Thymus (tissue), 11 donors: ENCODE measurements around the gene SIRPB1. TPM values are rescaled to one million over a fixed set of nuclear protein-coding genes. Genes with fewer than 3 reads are reported as not detected.
"Not testable (repeated sequence)": the region's sequence is repeated elsewhere in the genome, so short reads cannot be mapped to it uniquely, and the experiment has no call there.

Experiments
- DNase-seq, 9 donors: peaks; one replicate each; pipeline ENCODE4 v3.0.0-alpha.2; 2013; ENCODE audit warnings: low spot score in 9 of 9, low read depth in 6 of 9, missing footprints in 1 of 9
- H3K27ac ChIP-seq, 2 donors: one replicate each; pipeline ENCODE4 v1.5.1; 2013; ENCODE audit warnings: control low read depth in 1 of 2, low read depth in 1 of 2, low read length in 1 of 2, mild to moderate bottlenecking in 1 of 2, moderate library complexity in 1 of 2
- H3K27me3 ChIP-seq, 2 donors: one replicate each; pipeline ENCODE4 v1.5.1; 2013; ENCODE audit warnings: low read length in 1 of 2; ENCODE audit not compliant: control insufficient read depth in 2 of 2, insufficient read depth in 1 of 2
- H3K36me3 ChIP-seq, 2 donors: one replicate each; pipeline ENCODE4 v1.5.1; 2013; ENCODE audit warnings: low read length in 1 of 2, mild to moderate bottlenecking in 1 of 2, moderate library complexity in 1 of 2; ENCODE audit not compliant: control insufficient read depth in 2 of 2, insufficient read depth in 2 of 2
- H3K4me1 ChIP-seq, 2 donors: one replicate each; pipeline ENCODE4 v1.5.1; 2013; ENCODE audit warnings: low read length in 2 of 2; ENCODE audit not compliant: control insufficient read depth in 2 of 2, insufficient read depth in 2 of 2
- H3K4me3 ChIP-seq, 2 donors: one replicate each; pipeline ENCODE4 v1.5.1; 2013; ENCODE audit warnings: low read length in 2 of 2, control low read depth in 1 of 2, mild to moderate bottlenecking in 1 of 2
- H3K9me3 ChIP-seq, 2 donors: one replicate each; pipeline ENCODE4 v1.5.1; 2013; ENCODE audit warnings: low read length in 1 of 2, mild to moderate bottlenecking in 1 of 2; ENCODE audit not compliant: control insufficient read depth in 2 of 2, insufficient read depth in 1 of 2
- WGBS: extraction: QIAGEN DNeasy Blood & Tissue Kit; methylation state at CpG from one replicate; pipeline ENCODE4 v1.1.7; 2013; 5-methylcytosine and 5-hydroxymethylcytosine counted together
- polyA plus RNA-seq: library from polyadenylated mRNA; stranded (reverse); fragments of 200-250 nt; gene quantifications from one replicate; pipeline ENCODE4 v1.2.3, GENCODE V29; 2013
- total RNA-seq: library from RNA; stranded (reverse); fragments of 120-200 nt; gene quantifications from one replicate; pipeline ENCODE4 v1.2.4, GENCODE V29; 2013
- donor health status: healthy.

The SIRPB1 gene
- total and polyA plus RNA-seq, 2 donors: 0.90 to 1.2 TPM

DNA sequence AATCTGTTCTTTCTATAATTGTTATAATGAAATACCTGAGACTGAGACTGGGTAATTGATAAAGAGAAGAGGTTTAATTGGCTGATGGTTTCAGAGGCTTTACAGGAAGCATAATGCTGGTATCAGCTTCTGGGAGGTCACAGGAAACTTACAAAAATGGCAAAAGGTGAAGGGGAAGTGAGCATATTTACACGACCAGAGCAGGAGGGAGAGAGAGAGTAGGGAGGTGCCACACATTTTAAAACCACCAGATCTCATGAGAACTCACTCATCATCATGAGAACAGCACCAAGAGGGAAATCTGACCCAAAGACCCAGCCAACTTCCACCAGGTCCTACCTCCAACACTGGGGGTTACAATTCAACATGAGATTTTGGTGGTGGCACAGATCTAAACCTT is 2.6 kb upstream of the SIRPB1 start:
- no peaks in the 10 kb centered on the region for H3K27me3 ChIP-seq
- DNase-seq: peak in 2 of 9 donors; percentile 9 to 47
- no peak overlapping the region for H3K4me3 ChIP-seq
- peaks cover 2 to 15% of the 10 kb centered on the region in 2 donors for H3K4me1 ChIP-seq
- no peaks in the 10 kb centered on the region for H3K9me3 ChIP-seq
- no peak overlapping the region for H3K27ac ChIP-seq
- H3K36me3 ChIP-seq: no peaks in the 10 kb centered on the region
- 3% methylated on average over 1 of the region's 1 CpG for WGBS

DNA sequence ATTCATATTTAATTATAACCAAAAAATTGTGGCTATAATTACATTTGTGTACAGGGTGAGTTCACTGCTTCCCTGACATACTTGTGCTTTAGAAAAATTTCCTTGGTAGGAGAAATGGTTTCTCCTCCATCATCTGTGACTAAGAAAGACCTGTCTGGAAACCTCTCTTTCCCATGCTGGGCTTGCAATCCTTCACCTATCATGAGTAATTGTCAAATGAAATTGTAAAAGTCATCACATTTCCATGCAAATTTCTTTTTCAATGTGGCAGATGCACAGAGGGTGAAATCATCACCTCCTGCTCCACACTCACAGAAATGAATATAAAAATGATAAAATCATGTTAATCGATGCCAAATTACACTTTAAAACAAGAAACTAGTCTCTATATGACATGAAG is 1.5 kb upstream of the SIRPB1 start:
- no peaks in the 10 kb centered on the region for H3K36me3 ChIP-seq
- H3K9me3 ChIP-seq: no peaks in the 10 kb centered on the region
- DNase-seq: no peak
- H3K27ac ChIP-seq: no peak overlapping the region
- WGBS: 96% methylated on average over 1 of the region's 1 CpG
- H3K4me3 ChIP-seq: no peak overlapping the region
- peaks cover 2 to 15% of the 10 kb centered on the region in 2 donors for H3K4me1 ChIP-seq
- H3K27me3 ChIP-seq: no peaks in the 10 kb centered on the region

DNA sequence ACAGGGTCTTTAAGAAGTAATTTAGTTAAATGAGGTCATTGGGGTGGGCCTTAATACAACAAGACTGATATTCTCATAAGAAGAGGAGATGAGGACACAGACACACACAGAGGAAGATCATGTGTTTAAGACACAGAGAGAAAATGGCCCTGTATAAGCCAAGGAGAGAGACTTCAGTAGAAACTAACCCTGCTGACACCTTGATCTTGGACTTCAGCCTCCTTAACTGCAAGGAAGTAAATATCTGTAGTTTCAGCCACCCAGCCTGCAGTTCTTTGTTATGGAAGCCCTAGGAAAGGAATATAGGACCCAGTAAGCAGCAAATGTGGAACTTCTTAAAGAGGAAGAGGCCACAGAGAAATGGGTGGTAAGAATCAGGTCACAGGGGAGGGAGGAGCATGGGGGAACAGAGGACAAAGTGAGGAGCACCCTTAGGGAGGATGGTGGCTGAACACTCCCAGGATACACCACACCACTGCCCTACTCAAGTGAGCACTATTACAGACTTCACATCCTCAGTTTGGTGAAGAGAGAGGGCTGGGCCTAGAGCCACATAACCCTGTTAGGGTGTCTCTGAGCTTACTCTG is 762 bp downstream of the SIRPB1 start:
- peaks cover 2 to 15% of the 10 kb centered on the region in 2 donors for H3K4me1 ChIP-seq
- peak in 1 of 9 donors; percentile 1 for DNase-seq
- no peak overlapping the region for H3K27ac ChIP-seq
- H3K9me3 ChIP-seq: no peaks in the 10 kb centered on the region
- no peaks in the 10 kb centered on the region for H3K36me3 ChIP-seq
- H3K4me3 ChIP-seq: no peak overlapping the region
- no peaks in the 10 kb centered on the region for H3K27me3 ChIP-seq

DNA sequence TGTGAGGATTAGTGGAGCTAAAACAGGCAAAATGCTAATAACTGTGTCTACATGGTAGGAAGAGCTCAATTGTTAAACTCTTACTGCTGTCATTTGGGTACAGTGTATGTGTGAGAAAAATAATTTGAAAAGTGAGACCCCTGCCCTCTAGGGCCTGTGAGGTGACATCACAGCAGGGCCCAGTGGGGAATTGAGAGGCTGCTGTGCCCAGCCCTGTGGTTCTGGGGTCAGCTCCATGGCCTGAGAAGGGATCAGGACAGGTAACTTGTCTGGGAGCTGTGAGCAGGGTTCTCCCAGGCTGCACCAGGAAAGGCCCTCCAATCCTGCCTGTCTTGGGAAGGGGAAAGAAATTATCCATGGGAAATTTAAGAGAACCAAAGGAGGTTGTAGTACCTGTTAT is 1.3 kb downstream of the SIRPB1 start:
- Histone ChIP-seq H3K36me3 (no peaks in the 10 kb centered on the region), H3K27ac (no peak overlapping the region)

DNA sequence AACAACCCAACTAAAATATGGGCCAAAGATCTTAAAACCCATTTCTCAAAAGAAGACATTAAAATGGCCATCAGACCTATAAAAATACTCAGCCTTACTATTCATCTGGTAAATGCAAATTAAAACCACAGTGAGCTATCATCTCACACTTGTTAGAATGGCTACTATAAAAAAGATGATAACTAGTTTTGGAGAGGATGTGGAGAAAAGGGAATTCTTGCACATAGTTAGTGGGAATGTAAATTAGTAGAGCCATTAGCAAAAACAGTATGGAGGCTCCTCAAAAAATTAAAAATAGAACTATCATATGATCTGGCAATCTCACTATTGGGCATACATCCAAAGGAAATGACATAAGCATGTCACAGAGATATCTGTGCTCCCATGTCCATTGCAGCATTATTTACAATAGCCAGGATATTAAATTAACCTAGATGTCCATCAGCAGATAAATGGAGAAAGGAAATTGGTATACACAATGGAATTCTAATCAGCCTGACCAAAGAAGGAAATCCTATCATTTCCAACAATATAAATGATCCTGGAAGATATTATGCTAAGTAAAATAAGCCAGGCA is 2.9 kb downstream of the SIRPB1 start:
- H3K4me1 ChIP-seq: peaks cover 0 to 9% of the 10 kb centered on the region in 2 donors
- no peaks in the 10 kb centered on the region for H3K27me3 ChIP-seq
- H3K4me3 ChIP-seq: no peak overlapping the region
- DNase-seq: no peak
- no peaks in the 10 kb centered on the region for H3K9me3 ChIP-seq
- no peaks in the 10 kb centered on the region for H3K36me3 ChIP-seq
- H3K27ac ChIP-seq: no peak overlapping the region

More for the DNA sequence above, 1.3 kb downstream of the SIRPB1 start:
- H3K4me3 ChIP-seq: no peak overlapping the region
- no peaks in the 10 kb centered on the region for H3K9me3 ChIP-seq
- peaks cover 2 to 14% of the 10 kb centered on the region in 2 donors for H3K4me1 ChIP-seq
- no peak for DNase-seq
- no peaks in the 10 kb centered on the region for H3K27me3 ChIP-seq

DNA sequence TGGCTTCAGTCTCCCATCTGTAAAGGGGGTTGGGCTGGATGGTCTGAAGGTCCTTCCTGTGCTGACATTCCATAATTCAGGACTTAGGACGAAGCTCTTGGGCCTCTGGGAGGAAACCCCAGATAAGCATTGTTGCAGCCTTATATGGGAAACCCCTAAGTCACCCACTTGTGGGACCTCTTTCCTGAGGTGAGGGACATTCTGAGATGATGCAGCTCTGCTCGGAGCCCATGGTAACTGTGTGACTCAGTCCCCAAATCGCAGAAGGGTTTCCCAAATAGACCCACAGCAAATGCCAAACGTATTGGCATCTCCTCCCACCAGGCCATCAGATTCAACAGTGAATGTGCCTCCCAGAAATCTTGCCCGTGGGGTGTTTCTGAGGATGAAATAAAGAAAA is 9.4 kb downstream of the SIRPB1 start:
- not testable (repeated sequence) for H3K4me3 ChIP-seq, H3K27ac ChIP-seq, H3K27me3 ChIP-seq, H3K4me1 ChIP-seq, H3K9me3 ChIP-seq, H3K36me3 ChIP-seq, DNase-seq
- no CpG with 5 or more reads among the region's 5 CpGs for WGBS

DNA sequence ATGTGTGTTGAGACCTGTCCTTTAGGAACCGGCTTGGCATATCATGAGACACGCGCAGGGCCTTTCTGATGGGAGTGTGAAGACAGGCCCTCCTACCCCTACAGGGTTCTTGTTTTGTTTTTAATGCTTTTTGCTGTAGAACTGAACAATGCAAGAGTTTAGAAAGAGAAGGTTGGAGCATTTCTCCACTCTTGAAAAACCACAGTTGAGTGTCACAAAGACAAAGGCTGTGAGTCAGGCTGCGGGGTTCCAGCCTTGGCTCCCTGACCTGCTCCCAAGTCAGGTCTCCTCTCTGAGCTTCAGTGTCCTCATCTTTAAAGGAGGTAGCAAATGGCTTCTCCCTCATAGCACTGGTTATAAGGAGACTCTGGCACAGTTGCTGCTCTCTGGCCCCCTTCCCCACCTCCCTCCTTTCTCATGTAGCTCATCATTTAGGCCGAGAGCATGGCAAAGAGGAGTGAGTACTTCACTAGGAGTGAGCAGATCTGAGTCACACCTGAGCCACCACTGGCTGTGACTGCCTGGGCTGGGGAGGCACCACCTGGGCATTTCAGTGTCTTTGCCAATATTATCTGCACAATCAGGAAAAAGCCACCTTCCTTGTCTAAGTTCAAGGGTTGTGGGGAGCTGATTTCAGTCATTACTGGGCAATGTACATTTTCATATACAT is 11.0 kb downstream of the SIRPB1 start:
- H3K4me3 ChIP-seq, DNase-seq, H3K4me1 ChIP-seq, H3K9me3 ChIP-seq, H3K27me3 ChIP-seq, H3K36me3 ChIP-seq, H3K27ac ChIP-seq: not testable (repeated sequence)
- WGBS: 63% methylated on average over 3 of the region's 5 CpGs

DNA sequence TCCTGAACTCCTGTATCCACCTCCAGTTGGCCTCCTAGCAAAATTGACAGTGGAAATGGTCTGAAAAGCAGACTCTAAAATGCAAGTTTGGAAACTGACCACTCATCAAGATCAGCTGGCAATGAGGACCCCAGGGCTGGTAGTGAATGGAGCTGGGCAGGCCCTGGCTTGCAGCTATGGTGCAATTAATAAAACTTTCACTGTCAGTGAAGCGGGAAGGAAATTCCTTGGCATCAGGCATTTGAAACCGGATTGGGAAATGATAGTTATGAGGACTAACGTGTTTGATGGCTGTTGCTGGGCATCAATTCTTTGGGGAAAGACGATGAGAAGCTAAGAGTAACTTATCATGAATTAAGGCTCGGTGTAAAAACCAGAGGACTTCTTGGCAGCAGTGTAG is 19.1 kb downstream of the SIRPB1 start:
- Histone ChIP-seq H3K4me3 (no peak overlapping the region), H3K4me1 (no peaks in the 10 kb centered on the region), H3K27ac (no peak overlapping the region), H3K9me3 (no peaks in the 10 kb centered on the region), H3K36me3 (no peaks in the 10 kb centered on the region), H3K27me3 (no peaks in the 10 kb centered on the region)
- WGBS: no CpG with 5 or more reads among the region's 5 CpGs
- DNase-seq: no peak

DNA sequence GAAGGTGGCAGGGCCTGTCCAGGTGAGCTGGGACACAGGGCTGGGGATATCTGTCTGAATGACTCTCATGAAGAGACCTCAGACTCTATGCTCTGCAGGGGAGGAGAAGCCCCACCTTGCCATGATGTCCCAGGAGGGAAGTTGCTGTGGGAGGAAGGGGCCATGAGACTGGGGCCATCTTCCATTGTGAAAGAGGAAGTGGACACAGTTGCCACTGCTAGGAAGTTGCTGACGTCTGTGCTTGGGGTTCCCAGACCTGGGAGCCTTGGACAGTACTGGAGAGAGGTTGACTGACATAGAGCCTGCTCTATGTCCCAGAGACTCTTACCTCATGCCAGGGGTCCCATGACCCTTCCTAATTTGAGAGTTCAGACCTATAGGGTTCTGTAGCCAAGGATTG is 24.5 kb downstream of the SIRPB1 start:
- Histone ChIP-seq H3K9me3 (no peaks in the 10 kb centered on the region), H3K27ac (no peak overlapping the region), H3K36me3 (no peaks in the 10 kb centered on the region), H3K4me1 (no peaks in the 10 kb centered on the region), H3K4me3 (no peak overlapping the region), H3K27me3 (no peaks in the 10 kb centered on the region)
- no peak for DNase-seq
- WGBS: no CpG with 5 or more reads among the region's 1 CpG
